Vagina (tissue), 2 donors: ENCODE measurements around the gene ESRP2. TPM values are rescaled to one million over a fixed set of nuclear protein-coding genes. Genes with fewer than 3 reads are reported as not detected.

Experiments used
- DNase-seq, 2 donors: peaks; one replicate each; pipeline ENCODE4 v3.0.0-alpha.2; 2017; ENCODE audit errors: extremely low spot score in 2 of 2
- H3K27ac ChIP-seq: fragments of 200-600 bp; sonication (generic); one replicate; pipeline ENCODE4 v1.5.1; 2019
- H3K27me3 ChIP-seq: fragments of 200-600 bp; sonication (generic); one replicate; pipeline ENCODE4 v1.5.1; 2019
- H3K36me3 ChIP-seq, 2 donors: fragments of 200-600 bp; sonication (generic); one replicate each; pipeline ENCODE4 v1.5.1; 2017 to 2019
- H3K4me1 ChIP-seq: fragments of 200-600 bp; sonication (generic); one replicate; pipeline ENCODE4 v1.5.1; 2019
- H3K4me3 ChIP-seq, 2 donors: fragments of 200-600 bp; sonication (generic); 1 replicate in 1 of 2; 2 replicates in 1 of 2; pipeline ENCODE4 v1.5.1; 2016 to 2019
- H3K9me3 ChIP-seq: fragments of 200-600 bp; sonication (generic); one replicate; pipeline ENCODE4 v1.5.1; 2019
- POLR2A ChIP-seq, 2 donors: fragments of 450-650 bp; IDR thresholded peaks; one replicate each; pipeline ENCODE4 v1.6.1; 2017; ENCODE audit warnings: antibody characterized with exemption in 2 of 2, mild to moderate bottlenecking in 2 of 2, moderate library complexity in 2 of 2
- POLR2AphosphoS5 ChIP-seq, 2 donors: sonication (generic); formaldehyde crosslinking; IDR thresholded peaks; one replicate each; pipeline ENCODE4 v1.9.0; 2017; ENCODE audit warnings: antibody characterized with exemption in 2 of 2, mild to moderate bottlenecking in 2 of 2, low read depth in 1 of 2; ENCODE audit not compliant: insufficient read depth in 1 of 2
- intact Hi-C: fragments of 100-400 bp; cut with DNase I; formaldehyde crosslinking; loops from one replicate; pipeline ENCODE4 v1.15.1; 2023
- total RNA-seq: library from RNA; depleted of rRNA; stranded (reverse); fragments of >200 nt; gene quantifications from one replicate; pipeline ENCODE4 v1.2.3, GENCODE V29; 2016
- TF ChIP-seq, protein P1 (sequence below), 3 experiments: fragments of 450-650 bp in 2 of 3; fragments of 200-600 bp in 1 of 3; sonication (generic) in 1 of 3; IDR thresholded peaks; one replicate each; pipeline ENCODE4 v1.5.1; 2017 to 2019; ENCODE audit warnings: antibody characterized with exemption in 3 of 3, mild to moderate bottlenecking in 2 of 3, moderate library complexity in 2 of 3

ESRP2 gene
- total RNA-seq, 1 donor from 2014 or later, result 71.0 TPM

DNA sequence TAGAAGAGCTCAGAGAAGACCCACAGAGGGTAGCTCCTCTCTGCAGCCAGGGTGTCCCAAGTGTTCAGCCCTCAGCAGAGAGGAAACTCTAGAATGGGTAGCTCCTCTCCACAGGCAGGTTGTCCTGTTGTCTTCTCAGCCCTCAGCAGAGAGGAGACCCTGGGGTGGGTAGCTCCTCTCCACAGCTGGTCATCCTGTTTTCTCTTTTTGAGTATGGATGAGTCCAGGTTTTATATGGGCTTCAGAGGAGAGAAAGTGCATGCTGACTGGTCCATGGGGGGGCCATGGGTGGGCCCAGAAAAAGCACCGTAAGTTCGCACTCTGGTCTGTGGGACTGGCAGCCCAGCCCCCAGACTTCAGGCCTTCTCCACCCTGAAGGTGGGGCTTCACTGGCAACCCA, 48.4 kb downstream of the ESRP2 start:
- Histone ChIP-seq H3K4me1 (no peaks in the 10 kb centered on the region), H3K9me3 (no peaks in the 10 kb centered on the region), H3K27ac (no peak overlapping the region), H3K4me3 (no peak overlapping the region), H3K27me3 (no peaks in the 10 kb centered on the region), H3K36me3 (peaks cover 0 to 51% of the 10 kb centered on the region in 2 donors)
- intact Hi-C loops, result no loop called here
- no peak for DNase-seq
- TF ChIP-seq POLR2A (IDR thresholded peaks at IDR 0.05), result no peak
- TF ChIP-seq, protein P1, sequence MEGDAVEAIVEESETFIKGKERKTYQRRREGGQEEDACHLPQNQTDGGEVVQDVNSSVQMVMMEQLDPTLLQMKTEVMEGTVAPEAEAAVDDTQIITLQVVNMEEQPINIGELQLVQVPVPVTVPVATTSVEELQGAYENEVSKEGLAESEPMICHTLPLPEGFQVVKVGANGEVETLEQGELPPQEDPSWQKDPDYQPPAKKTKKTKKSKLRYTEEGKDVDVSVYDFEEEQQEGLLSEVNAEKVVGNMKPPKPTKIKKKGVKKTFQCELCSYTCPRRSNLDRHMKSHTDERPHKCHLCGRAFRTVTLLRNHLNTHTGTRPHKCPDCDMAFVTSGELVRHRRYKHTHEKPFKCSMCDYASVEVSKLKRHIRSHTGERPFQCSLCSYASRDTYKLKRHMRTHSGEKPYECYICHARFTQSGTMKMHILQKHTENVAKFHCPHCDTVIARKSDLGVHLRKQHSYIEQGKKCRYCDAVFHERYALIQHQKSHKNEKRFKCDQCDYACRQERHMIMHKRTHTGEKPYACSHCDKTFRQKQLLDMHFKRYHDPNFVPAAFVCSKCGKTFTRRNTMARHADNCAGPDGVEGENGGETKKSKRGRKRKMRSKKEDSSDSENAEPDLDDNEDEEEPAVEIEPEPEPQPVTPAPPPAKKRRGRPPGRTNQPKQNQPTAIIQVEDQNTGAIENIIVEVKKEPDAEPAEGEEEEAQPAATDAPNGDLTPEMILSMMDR (IDR thresholded peaks at IDR 0.05), result no peak
- TF ChIP-seq POLR2AphosphoS5 (IDR thresholded peaks at IDR 0.05; ENCODE audit: insufficient read depth in 1 of 2, low read depth in 1 of 2), result no peak

DNA sequence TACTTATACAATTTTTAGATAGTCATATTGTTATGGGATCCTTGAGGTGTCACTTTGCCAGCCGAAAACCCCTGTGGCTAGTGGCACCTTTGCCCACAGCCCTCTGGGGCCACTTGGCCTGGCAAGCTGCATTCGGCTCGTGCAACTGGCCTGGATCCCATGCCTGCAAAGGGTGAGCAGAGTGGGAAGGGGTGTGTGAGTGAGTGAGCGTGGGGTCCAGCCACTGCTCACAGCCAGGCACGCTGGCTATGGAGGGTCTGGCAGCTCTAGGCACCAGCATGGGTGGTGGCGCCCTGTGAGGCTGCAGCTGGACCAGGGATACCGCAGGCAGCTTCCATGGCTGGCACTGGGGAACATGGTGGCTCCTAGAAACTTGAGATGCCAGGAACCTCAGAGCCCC, 49.0 kb downstream of the ESRP2 start:
- Histone ChIP-seq H3K27ac (no peak overlapping the region), H3K9me3 (no peaks in the 10 kb centered on the region), H3K4me3 (no peak overlapping the region), H3K4me1 (no peaks in the 10 kb centered on the region), H3K27me3 (no peaks in the 10 kb centered on the region), H3K36me3 (peaks cover 0 to 52% of the 10 kb centered on the region in 2 donors)
- TF ChIP-seq POLR2AphosphoS5 (IDR thresholded peaks at IDR 0.05; ENCODE audit: insufficient read depth in 1 of 2, low read depth in 1 of 2) (no peak), POLR2A (IDR thresholded peaks at IDR 0.05) (no peak)
- TF ChIP-seq, protein P1 (IDR thresholded peaks at IDR 0.05), result no peak
- intact Hi-C loops, result no loop called here
- DNase-seq, result no peak

GRCh38 chr16:68183046-68183445, 52.9 kb downstream of the ESRP2 start:
- H3K27me3 ChIP-seq, result no peaks in the 10 kb centered on the region
- no peaks in the 10 kb centered on the region for H3K4me1 ChIP-seq
- peaks cover 0 to 55% of the 10 kb centered on the region in 2 donors for H3K36me3 ChIP-seq
- no peak for DNase-seq
- no peak overlapping the region for H3K27ac ChIP-seq
- no peak overlapping the region for H3K4me3 ChIP-seq
- H3K9me3 ChIP-seq, result no peaks in the 10 kb centered on the region
- TF ChIP-seq POLR2AphosphoS5 (IDR thresholded peaks at IDR 0.05; ENCODE audit: insufficient read depth in 1 of 2, low read depth in 1 of 2), result no peak
- TF ChIP-seq POLR2A (IDR thresholded peaks at IDR 0.05), result no peak
- TF ChIP-seq, protein P1 (IDR thresholded peaks at IDR 0.05), result no peak
- intact Hi-C loops, result no loop called here

DNA sequence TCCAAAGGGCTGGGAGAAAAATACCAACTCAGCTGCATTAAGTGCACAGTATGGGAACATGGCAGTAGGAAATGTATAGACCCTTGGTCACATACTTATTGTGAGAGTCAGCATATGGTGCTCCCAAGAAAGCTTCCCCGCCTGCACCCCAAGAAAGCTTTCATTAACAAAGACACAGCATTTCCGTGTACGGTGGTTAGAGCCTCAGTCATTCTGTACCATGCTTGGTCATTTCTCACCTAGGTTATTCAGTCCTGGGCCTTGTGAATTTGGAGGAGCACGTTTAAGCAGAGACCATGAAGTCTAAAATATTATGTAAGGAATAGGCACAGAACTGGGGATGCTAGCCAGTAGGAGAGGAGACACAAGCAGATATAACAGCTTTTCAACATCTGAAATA, 56.1 kb downstream of the ESRP2 start:
- H3K36me3 ChIP-seq, result peaks cover 0 to 47% of the 10 kb centered on the region in 2 donors
- intact Hi-C loops, result no loop called here
- H3K27me3 ChIP-seq, result no peaks in the 10 kb centered on the region

GRCh38 chr16:68179196-68179795, 56.6 kb downstream of the ESRP2 start:
- no peak for DNase-seq
- no peak overlapping the region for H3K4me3 ChIP-seq
- TF ChIP-seq POLR2AphosphoS5 (IDR thresholded peaks at IDR 0.05; ENCODE audit: insufficient read depth in 1 of 2, low read depth in 1 of 2), result no peak
- TF ChIP-seq, protein P1 (IDR thresholded peaks at IDR 0.05), result no peak
- no peak overlapping the region for H3K27ac ChIP-seq
- intact Hi-C loops, result no loop called here
- H3K27me3 ChIP-seq, result no peaks in the 10 kb centered on the region
- no peaks in the 10 kb centered on the region for H3K4me1 ChIP-seq
- peaks cover 0 to 47% of the 10 kb centered on the region in 2 donors for H3K36me3 ChIP-seq
- H3K9me3 ChIP-seq, result no peaks in the 10 kb centered on the region

More for the DNA sequence above, 56.1 kb downstream of the ESRP2 start:
- H3K4me1 ChIP-seq, result no peaks in the 10 kb centered on the region
- no peaks in the 10 kb centered on the region for H3K9me3 ChIP-seq
- TF ChIP-seq POLR2A (IDR thresholded peaks at IDR 0.05), result no peak
- TF ChIP-seq POLR2AphosphoS5 (IDR thresholded peaks at IDR 0.05; ENCODE audit: insufficient read depth in 1 of 2, low read depth in 1 of 2), result no peak
- TF ChIP-seq, protein P1 (IDR thresholded peaks at IDR 0.05), result no peak
- no peak overlapping the region for H3K4me3 ChIP-seq
- no peak overlapping the region for H3K27ac ChIP-seq
- no peak for DNase-seq
